H9 (cell line): Measurements from ENCODE around the gene TACC2. TPM values are rescaled to one million over a fixed set of nuclear protein-coding genes. Genes with fewer than 3 reads are reported as not detected.

Source experiments
- DNase-seq: peaks from one replicate; pipeline ENCODE4 v3.0.0-alpha.2; 2017
- H2AFZ ChIP-seq: one replicate; pipeline ENCODE4 v1.6.1; 2013; ENCODE audit warnings: mild to moderate bottlenecking, low read length, control low read depth, moderate library complexity
- H2AK5ac ChIP-seq: 2 replicates; pipeline ENCODE4 v1.6.1; 2013; ENCODE audit warnings: low read length, control low read depth, mixed read lengths; ENCODE audit not compliant: insufficient read length
- H2BK120ac ChIP-seq: one replicate; pipeline ENCODE4 v1.6.1; 2013; ENCODE audit warnings: low read depth, mild to moderate bottlenecking, low read length, control low read depth, inconsistent platforms; ENCODE audit not compliant: poor library complexity, severe bottlenecking
- H2BK12ac ChIP-seq: 2 replicates; pipeline ENCODE4 v1.6.1; 2013; ENCODE audit warnings: low read length, control low read depth, mixed read lengths, low read depth; ENCODE audit not compliant: insufficient read length
- H2BK15ac ChIP-seq: 2 replicates; pipeline ENCODE4 v1.6.1; 2013; ENCODE audit warnings: low read depth, low read length, control low read depth
- H2BK20ac ChIP-seq: one replicate; pipeline ENCODE4 v1.6.1; 2013; ENCODE audit warnings: low read depth, mild to moderate bottlenecking, low read length, control low read depth, inconsistent platforms; ENCODE audit not compliant: poor library complexity, severe bottlenecking
- H2BK5ac ChIP-seq: 2 replicates; pipeline ENCODE4 v1.6.1; 2013; ENCODE audit warnings: low read length, control low read depth, mixed read lengths; ENCODE audit not compliant: insufficient read length
- H3K14ac ChIP-seq: 2 replicates; pipeline ENCODE4 v1.6.1; 2013; ENCODE audit warnings: low read length, control low read depth; ENCODE audit not compliant: insufficient read depth
- H3K18ac ChIP-seq: 2 replicates; pipeline ENCODE4 v1.6.1; 2013; ENCODE audit warnings: low read depth, mild to moderate bottlenecking, mixed read lengths, low read length, control low read depth; ENCODE audit not compliant: insufficient read length
- H3K23ac ChIP-seq: 2 replicates; pipeline ENCODE4 v1.6.1; 2013; ENCODE audit warnings: low read length, control low read depth, mixed read lengths, low read depth; ENCODE audit not compliant: insufficient read length
- H3K23me2 ChIP-seq: 2 replicates; pipeline ENCODE4 v1.6.1; 2013; ENCODE audit warnings: low read depth, mild to moderate bottlenecking, mixed read lengths, low read length, control low read depth; ENCODE audit not compliant: insufficient read length, poor library complexity, severe bottlenecking
- H3K27ac ChIP-seq: 2 replicates; pipeline ENCODE4 v1.5.1; 2013; ENCODE audit warnings: low read length, control low read depth, mixed read lengths, low read depth; ENCODE audit not compliant: insufficient read length
- H3K27me3 ChIP-seq: 2 replicates; pipeline ENCODE4 v1.6.1; 2013; ENCODE audit warnings: low read length, control low read depth, inconsistent platforms; ENCODE audit not compliant: insufficient read depth
- H3K4ac ChIP-seq: 2 replicates; pipeline ENCODE4 v1.6.1; 2013; ENCODE audit warnings: low read depth, mild to moderate bottlenecking, control low read depth, inconsistent platforms, low read length, moderate library complexity
- H3K4me1 ChIP-seq: 2 replicates; pipeline ENCODE4 v1.6.1; 2013; ENCODE audit warnings: low read length, control low read depth, inconsistent platforms; ENCODE audit not compliant: insufficient read depth
- H3K4me2 ChIP-seq: 2 replicates; pipeline ENCODE4 v1.6.1; 2013; ENCODE audit warnings: low read length, control low read depth, mixed read lengths; ENCODE audit not compliant: insufficient read length, insufficient read depth
- H3K56ac ChIP-seq: 2 replicates; pipeline ENCODE4 v1.6.1; 2013; ENCODE audit warnings: low read depth, mild to moderate bottlenecking, mixed read lengths, low read length, control low read depth; ENCODE audit not compliant: insufficient read length
- H3K79me1 ChIP-seq: 2 replicates; pipeline ENCODE4 v1.6.1; 2013; ENCODE audit warnings: low read depth, mild to moderate bottlenecking, moderate library complexity, low read length, control low read depth, inconsistent platforms; ENCODE audit not compliant: insufficient read depth, poor library complexity, severe bottlenecking
- H3K79me2 ChIP-seq: 2 replicates; pipeline ENCODE4 v1.6.1; 2013; ENCODE audit warnings: low read length, control low read depth, inconsistent platforms; ENCODE audit not compliant: insufficient read depth
- H3K9ac ChIP-seq: 2 replicates; pipeline ENCODE4 v1.6.1; 2013; ENCODE audit warnings: low read length, control low read depth, mixed read lengths; ENCODE audit not compliant: insufficient read length; ENCODE audit errors: extremely low read depth
- H3K9me3 ChIP-seq: one replicate; pipeline ENCODE4 v1.6.1; 2013; ENCODE audit warnings: low read depth, low read length, inconsistent platforms; ENCODE audit not compliant: control insufficient read depth
- H3T11ph ChIP-seq: one replicate; pipeline ENCODE4 v1.6.1; 2013; ENCODE audit warnings: mild to moderate bottlenecking, low read length, control low read depth, inconsistent platforms
- H4K20me1 ChIP-seq: one replicate; pipeline ENCODE4 v1.6.1; 2013; ENCODE audit not compliant: control insufficient read depth, insufficient read length, insufficient read depth
- H4K5ac ChIP-seq: 2 replicates; pipeline ENCODE4 v1.6.1; 2013; ENCODE audit warnings: low read depth, mild to moderate bottlenecking, mixed read lengths, low read length, control low read depth; ENCODE audit not compliant: insufficient read length
- H4K8ac ChIP-seq: replicated peaks from 2 replicates; pipeline ENCODE4 v1.6.1; 2013; ENCODE audit warnings: low read length, control low read depth, mixed read lengths, low read depth; ENCODE audit not compliant: insufficient read length
- H4K91ac ChIP-seq: 2 replicates; pipeline ENCODE4 v1.6.1; 2013; ENCODE audit warnings: low read depth, mild to moderate bottlenecking, moderate library complexity, mixed read lengths, low read length, control low read depth; ENCODE audit not compliant: insufficient read length
- H3K27ac Mint-ChIP-seq, 3 experiments: 2 replicates in 2 of 3; 3 replicates in 1 of 3; pipeline ENCODE4 v1.8.0; 2020 to 2021; ENCODE audit warnings: mixed read lengths in 3 of 3, mild to moderate bottlenecking in 1 of 3, moderate library complexity in 1 of 3
- H3K27me3 Mint-ChIP-seq: 2 replicates; pipeline ENCODE4 v1.8.0; 2021; ENCODE audit warnings: low read depth, mild to moderate bottlenecking, moderate library complexity, mixed read lengths
- H3K36me3 Mint-ChIP-seq, 3 experiments: 2 replicates in 2 of 3; 3 replicates in 1 of 3; pipeline ENCODE4 v1.8.0; 2020 to 2021; ENCODE audit warnings: low read depth in 3 of 3, mixed read lengths in 3 of 3; ENCODE audit not compliant: insufficient read depth in 1 of 3
- H3K4me1 Mint-ChIP-seq, 2 experiments: 2 replicates each; pipeline ENCODE4 v1.8.0; 2020; ENCODE audit warnings: mixed read lengths in 2 of 2
- H3K4me3 Mint-ChIP-seq, 2 experiments: 2 replicates in 1 of 2; 3 replicates in 1 of 2; pipeline ENCODE4 v1.8.0; 2020 to 2021; ENCODE audit warnings: mild to moderate bottlenecking in 2 of 2, mixed read lengths in 2 of 2, moderate library complexity in 1 of 2
- H3K9me3 Mint-ChIP-seq, 2 experiments: 2 replicates in 1 of 2; 3 replicates in 1 of 2; pipeline ENCODE4 v1.8.0; 2020; ENCODE audit warnings: mild to moderate bottlenecking in 2 of 2, mixed read lengths in 2 of 2, moderate library complexity in 1 of 2
- CTCF ChIP-seq: fragments of 200-600 bp; sonication (generic); conservative IDR thresholded peaks from 3 replicates; pipeline ENCODE4 v1.8.0; 2021; ENCODE audit warnings: antibody characterized with exemption, mild to moderate bottlenecking
- WGBS: extraction: QIAGEN DNeasy Blood & Tissue Kit; methylation state at CpG from one replicate; pipeline ENCODE4 v1.1.7; 2013; ENCODE audit warnings: missing lambda C conversion rate, low lambda C conversion rate, mixed read lengths; ENCODE audit not compliant: insufficient read length; ENCODE audit errors: extremely low coverage; 5-methylcytosine and 5-hydroxymethylcytosine counted together
- total RNA-seq: library from RNA; stranded (reverse); gene quantifications from 2 replicates; pipeline ENCODE4 v1.2.1, GENCODE V29; 2021

The TACC2 gene
- total RNA-seq, 1 experiment from 2014 or later = 58.1 TPM

GRCh38 chr10:122189185-122189584 lies 200.2 kb downstream of the TACC2 start:
- H3K23ac ChIP-seq = no peak overlapping the region
- H3K27ac ChIP-seq = no peak overlapping the region
- no peaks in the 10 kb centered on the region for H4K20me1 ChIP-seq

More at GRCh38 chr10:122189185-122189584, 200.2 kb downstream of the TACC2 start:
- H2BK15ac ChIP-seq = no peak overlapping the region
- H2AFZ ChIP-seq = no peak overlapping the region
- peaks cover 9% of the 10 kb centered on the region; the same call in 1 of the 2 replicates for H3K4me1 ChIP-seq
- H4K5ac ChIP-seq = no peak overlapping the region
- no peak overlapping the region for H2BK20ac ChIP-seq
- H3K14ac ChIP-seq = no peak overlapping the region
- H2BK5ac ChIP-seq = no peak overlapping the region
- H3T11ph ChIP-seq = no peak overlapping the region
- no peak overlapping the region for H3K4ac ChIP-seq
- H4K8ac ChIP-seq = no peak overlapping the region
- no peak overlapping the region for H4K91ac ChIP-seq
- H3K56ac ChIP-seq = no peak overlapping the region
- H3K9ac ChIP-seq = no peak overlapping the region
- Mint-ChIP-seq H3K4me3 (no peak overlapping the region), H3K27me3 (no peaks in the 10 kb centered on the region), H3K27ac (peak overlapping the region; percentile 14 to 85 (median 68); a peak in 5 of 7 replicates), H3K4me1 (peaks cover 64 to 75% of the 10 kb centered on the region in 2 experiments), H3K36me3 (peaks cover 2 to 6% (median 3%) of the 10 kb centered on the region in 3 experiments; a peak in 4 of 7 replicates), H3K9me3 (no peaks in the 10 kb centered on the region; a peak in 1 of 5 replicates)
- peaks cover 2% of the 10 kb centered on the region for H3K23me2 ChIP-seq
- no peak overlapping the region for H2BK120ac ChIP-seq
- peaks cover 5% of the 10 kb centered on the region for H3K79me1 ChIP-seq
- no peaks in the 10 kb centered on the region for H3K27me3 ChIP-seq
- no peak for DNase-seq
- H3K79me2 ChIP-seq = peaks cover 24% of the 10 kb centered on the region; the same call in 1 of the 2 replicates
- WGBS = no CpG with 5 or more reads among the region's 5 CpGs
- TF ChIP-seq CTCF = no peak
- H2AK5ac ChIP-seq = no peak overlapping the region
- no peaks in the 10 kb centered on the region for H3K9me3 ChIP-seq
- H3K4me2 ChIP-seq = no peak overlapping the region
- no peak overlapping the region for H3K18ac ChIP-seq
- no peak overlapping the region for H2BK12ac ChIP-seq
